Neural progenitor cell (in vitro differentiated cells): ENCODE measurements around the gene THRSP. TPM values are rescaled to one million over a fixed set of nuclear protein-coding genes. Genes with fewer than 3 reads are reported as not detected.
"Not testable (repeated sequence)": the region's sequence is repeated elsewhere in the genome, so short reads cannot be mapped to it uniquely, and the experiment has no call there.

Source experiments
- DNase-seq: peaks from one replicate; pipeline ENCODE4 v3.0.0-alpha.2; 2016; ENCODE audit warnings: low spot score
- H2AFZ ChIP-seq: fragments of 200-600 bp; sonication (generic); replicated peaks from 2 replicates; pipeline ENCODE4 v1.6.1; 2016; ENCODE audit warnings: antibody characterized with exemption
- H3F3A ChIP-seq: fragments of 200-600 bp; sonication (generic); 2 replicates; pipeline ENCODE4 v1.6.1; 2016; ENCODE audit warnings: antibody characterized with exemption, low read depth
- H3K27ac ChIP-seq: fragments of 200-600 bp; sonication (generic); 2 replicates; pipeline ENCODE4 v1.5.1; 2016; ENCODE audit warnings: mild to moderate bottlenecking
- H3K27me3 ChIP-seq: fragments of 200-600 bp; sonication (generic); 2 replicates; pipeline ENCODE4 v1.6.1; 2016; ENCODE audit warnings: mild to moderate bottlenecking, moderate library complexity
- H3K36me3 ChIP-seq: fragments of 200-600 bp; sonication (generic); 2 replicates; pipeline ENCODE4 v1.5.1; 2016
- H3K4me1 ChIP-seq: fragments of 200-600 bp; sonication (generic); 2 replicates; pipeline ENCODE4 v1.6.1; 2016; ENCODE audit warnings: mixed run types
- H3K4me2 ChIP-seq: fragments of 200-600 bp; sonication (generic); 2 replicates; pipeline ENCODE4 v1.6.1; 2016
- H3K4me3 ChIP-seq: fragments of 200-600 bp; sonication (generic); 2 replicates; pipeline ENCODE4 v1.5.1; 2016
- H3K79me2 ChIP-seq: fragments of 200-600 bp; sonication (generic); 2 replicates; pipeline ENCODE4 v1.6.1; 2016; ENCODE audit warnings: low read depth
- H3K9ac ChIP-seq: fragments of 200-600 bp; sonication (generic); 2 replicates; pipeline ENCODE4 v1.6.1; 2016
- H3K9me3 ChIP-seq: fragments of 200-600 bp; sonication (generic); 2 replicates; pipeline ENCODE4 v1.5.1; 2016; ENCODE audit warnings: low read depth
- H4K20me1 ChIP-seq: fragments of 200-600 bp; sonication (generic); 2 replicates; pipeline ENCODE4 v1.6.1; 2016; ENCODE audit warnings: low read depth
- H3K27ac Mint-ChIP-seq: 3 replicates; pipeline ENCODE4 v1.8.0; 2021; ENCODE audit warnings: mixed read lengths
- H3K27me3 Mint-ChIP-seq: 2 replicates; pipeline ENCODE4 v1.8.0; 2022; ENCODE audit warnings: low read depth, mild to moderate bottlenecking, inconsistent platforms, moderate library complexity, mixed read lengths; ENCODE audit not compliant: insufficient read depth
- H3K36me3 Mint-ChIP-seq: 3 replicates; pipeline ENCODE4 v1.8.0; 2021; ENCODE audit warnings: mixed read lengths
- H3K4me1 Mint-ChIP-seq: 3 replicates; pipeline ENCODE4 v1.8.0; 2021; ENCODE audit warnings: mixed read lengths
- H3K4me3 Mint-ChIP-seq: 3 replicates; pipeline ENCODE4 v1.8.0; 2021; ENCODE audit warnings: mild to moderate bottlenecking, moderate library complexity, mixed read lengths
- H3K9me3 Mint-ChIP-seq: 3 replicates; pipeline ENCODE4 v1.8.0; 2020; ENCODE audit warnings: mixed read lengths
- EZH2 ChIP-seq: fragments of 200-600 bp; sonication (generic); IDR thresholded peaks from 2 replicates; pipeline ENCODE4 v1.6.1; 2017; ENCODE audit warnings: antibody characterized with exemption, mild to moderate bottlenecking, moderate library complexity
- EZH2phosphoT487 ChIP-seq: fragments of 200-600 bp; sonication (generic); IDR thresholded peaks from 2 replicates; pipeline ENCODE4 v1.6.1; 2017; ENCODE audit warnings: antibody characterized with exemption
- total RNA-seq: library from RNA; depleted of rRNA; stranded (reverse); fragments of >200 nt; gene quantifications from 2 replicates; pipeline ENCODE4 v1.2.3, GENCODE V29; 2015; ENCODE audit warnings: low replicate concordance
- TF ChIP-seq, protein P1 (sequence below): fragments of 200-600 bp; sonication (generic); IDR thresholded peaks from 2 replicates; pipeline ENCODE4 v1.5.1; 2017; ENCODE audit warnings: antibody characterized with exemption, mild to moderate bottlenecking

THRSP gene
- total RNA-seq, 1 donor from 2014 or later, result not detected

DNA sequence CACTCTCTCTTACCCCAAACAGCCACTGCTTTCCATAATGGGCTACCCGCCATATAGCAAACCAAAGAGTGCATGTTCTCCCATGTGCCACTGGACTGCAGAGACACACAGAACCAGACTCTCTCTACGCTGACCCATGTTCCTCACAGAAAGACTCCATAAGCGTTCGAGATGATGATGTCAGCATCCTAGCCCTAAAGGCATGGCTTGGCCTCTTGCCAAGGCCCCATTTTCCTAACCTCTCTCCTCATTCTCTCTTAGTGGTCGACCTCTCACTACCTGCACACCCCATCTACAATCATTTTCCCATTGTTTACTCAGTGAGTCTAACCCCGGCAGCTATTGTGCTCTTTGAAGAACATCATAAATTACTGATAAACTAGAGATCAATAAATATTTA is 11.1 kb downstream of the THRSP start:
- Mint-ChIP-seq H3K4me3 (no peak overlapping the region), H3K36me3 (peaks cover 11% of the 10 kb centered on the region)
- peaks cover 27% of the 10 kb centered on the region for H4K20me1 ChIP-seq

DNA sequence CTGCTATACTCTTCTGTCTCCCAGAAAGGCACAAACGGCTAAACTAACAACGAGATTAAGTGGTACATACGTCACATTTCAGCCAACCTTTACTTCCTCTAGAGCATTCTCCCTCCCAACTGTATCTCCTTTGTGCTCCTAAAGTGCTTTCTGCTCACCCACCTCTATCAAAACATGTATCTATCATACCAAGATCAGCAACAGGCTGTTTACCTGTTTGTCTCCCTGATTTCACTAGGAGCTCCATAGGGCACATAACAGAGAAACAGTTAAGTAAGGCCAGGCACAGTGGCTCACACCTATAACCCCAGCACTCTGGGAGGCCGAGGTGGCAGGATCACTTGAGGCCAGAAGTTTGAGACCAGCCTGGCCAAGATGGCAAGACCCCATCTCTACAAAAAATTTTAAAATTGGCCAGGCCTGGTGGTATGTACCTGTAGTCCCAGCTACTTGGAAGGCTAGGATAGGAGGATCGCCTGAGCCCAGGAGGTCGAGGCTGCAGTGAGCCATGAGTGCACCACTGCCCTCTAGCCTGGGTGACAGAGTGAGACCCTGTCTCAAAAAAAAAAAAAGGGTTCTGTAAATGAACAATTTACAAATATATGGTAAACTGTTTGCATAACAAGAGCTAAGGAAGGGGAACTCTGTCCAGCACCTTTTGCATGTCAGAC is 13.2 kb downstream of the THRSP start:
- Histone ChIP-seq H3K36me3 (no peaks in the 10 kb centered on the region), H3K4me2 (no peak overlapping the region), H3K4me1 (no peaks in the 10 kb centered on the region), H3K4me3 (no peak overlapping the region), H4K20me1 (peaks cover 22% of the 10 kb centered on the region), H3K79me2 (peaks cover 68% of the 10 kb centered on the region), H3K9ac (no peak overlapping the region), H3K27me3 (no peaks in the 10 kb centered on the region), H3F3A (no peaks in the 10 kb centered on the region), H3K27ac (no peak overlapping the region), H2AFZ (no peak overlapping the region), H3K9me3 (no peaks in the 10 kb centered on the region)
- H3K4me1 Mint-ChIP-seq, result peaks cover 14% of the 10 kb centered on the region
- TF ChIP-seq EZH2phosphoT487 (no peak), EZH2 (no peak)
- TF ChIP-seq, protein P1, sequence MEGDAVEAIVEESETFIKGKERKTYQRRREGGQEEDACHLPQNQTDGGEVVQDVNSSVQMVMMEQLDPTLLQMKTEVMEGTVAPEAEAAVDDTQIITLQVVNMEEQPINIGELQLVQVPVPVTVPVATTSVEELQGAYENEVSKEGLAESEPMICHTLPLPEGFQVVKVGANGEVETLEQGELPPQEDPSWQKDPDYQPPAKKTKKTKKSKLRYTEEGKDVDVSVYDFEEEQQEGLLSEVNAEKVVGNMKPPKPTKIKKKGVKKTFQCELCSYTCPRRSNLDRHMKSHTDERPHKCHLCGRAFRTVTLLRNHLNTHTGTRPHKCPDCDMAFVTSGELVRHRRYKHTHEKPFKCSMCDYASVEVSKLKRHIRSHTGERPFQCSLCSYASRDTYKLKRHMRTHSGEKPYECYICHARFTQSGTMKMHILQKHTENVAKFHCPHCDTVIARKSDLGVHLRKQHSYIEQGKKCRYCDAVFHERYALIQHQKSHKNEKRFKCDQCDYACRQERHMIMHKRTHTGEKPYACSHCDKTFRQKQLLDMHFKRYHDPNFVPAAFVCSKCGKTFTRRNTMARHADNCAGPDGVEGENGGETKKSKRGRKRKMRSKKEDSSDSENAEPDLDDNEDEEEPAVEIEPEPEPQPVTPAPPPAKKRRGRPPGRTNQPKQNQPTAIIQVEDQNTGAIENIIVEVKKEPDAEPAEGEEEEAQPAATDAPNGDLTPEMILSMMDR, result no peak
- no peaks in the 10 kb centered on the region for H3K9me3 Mint-ChIP-seq
- DNase-seq, result no peak
- no peak overlapping the region for H3K27ac Mint-ChIP-seq
- H3K27me3 Mint-ChIP-seq, result no peaks in the 10 kb centered on the region
- no peak overlapping the region for H3K4me3 Mint-ChIP-seq
- H3K36me3 Mint-ChIP-seq, result peaks cover 9% of the 10 kb centered on the region

More for the DNA sequence above, 11.1 kb downstream of the THRSP start:
- Histone ChIP-seq H3K4me1 (no peaks in the 10 kb centered on the region), H3K9me3 (no peaks in the 10 kb centered on the region), H3F3A (no peaks in the 10 kb centered on the region), H3K36me3 (peaks cover 4% of the 10 kb centered on the region), H3K27ac (no peak overlapping the region), H3K4me2 (no peak overlapping the region), H2AFZ (no peak overlapping the region), H3K27me3 (no peaks in the 10 kb centered on the region), H3K79me2 (peaks cover 68% of the 10 kb centered on the region), H3K4me3 (no peak overlapping the region), H3K9ac (no peak overlapping the region)
- no peak for DNase-seq
- Mint-ChIP-seq H3K27me3 (no peaks in the 10 kb centered on the region), H3K27ac (no peak overlapping the region), H3K9me3 (no peaks in the 10 kb centered on the region), H3K4me1 (peaks cover 14% of the 10 kb centered on the region)
- TF ChIP-seq EZH2phosphoT487, result no peak
- TF ChIP-seq EZH2, result no peak
- TF ChIP-seq, protein P1, result no peak

DNA sequence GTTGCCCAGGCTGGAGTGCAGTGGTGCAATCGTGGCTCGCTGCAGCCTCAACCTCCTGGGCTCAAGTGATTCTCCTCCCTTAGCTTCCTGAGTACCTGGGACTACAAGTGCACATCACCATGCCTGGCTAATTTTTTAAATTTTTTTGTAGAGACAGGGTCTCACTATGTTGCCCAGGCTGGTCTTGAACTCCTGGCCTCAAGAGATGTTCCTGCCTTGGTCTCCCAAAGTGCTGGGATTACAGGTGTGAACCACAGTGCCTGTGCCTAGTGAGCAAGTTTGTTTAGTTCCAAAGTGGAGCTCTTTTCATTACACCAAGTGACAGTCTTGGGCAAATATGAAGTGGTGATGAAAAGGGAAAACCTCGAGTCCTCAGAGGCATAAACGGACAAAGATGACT is 13.9 kb downstream of the THRSP start:
- DNase-seq, H3K27ac ChIP-seq, H3K27me3 Mint-ChIP-seq, H3K36me3 ChIP-seq, H3K9ac ChIP-seq, H3K4me1 ChIP-seq, H3K9me3 Mint-ChIP-seq, H3F3A ChIP-seq, H3K27ac Mint-ChIP-seq, H3K27me3 ChIP-seq, H3K4me3 ChIP-seq, H2AFZ ChIP-seq, H3K9me3 ChIP-seq, H3K36me3 Mint-ChIP-seq: not testable (repeated sequence)
- Mint-ChIP-seq H3K4me3 (peak overlapping the region; percentile 94), H3K4me1 (peaks cover 14% of the 10 kb centered on the region)
- Histone ChIP-seq H4K20me1 (peaks cover 22% of the 10 kb centered on the region), H3K79me2 (peaks cover 68% of the 10 kb centered on the region), H3K4me2 (peak overlapping the region; percentile 75)
